Thymus (tissue), 11 donors: ENCODE data around the gene RABL6. TPM values are rescaled to one million over a fixed set of nuclear protein-coding genes. Genes with fewer than 3 reads are reported as not detected.

Source experiments
- DNase-seq, 9 donors: peaks; one replicate each; pipeline ENCODE4 v3.0.0-alpha.2; 2013; ENCODE audit warnings: low spot score in 9 of 9, low read depth in 6 of 9, missing footprints in 1 of 9
- H3K27ac ChIP-seq, 2 donors: one replicate each; pipeline ENCODE4 v1.5.1; 2013; ENCODE audit warnings: control low read depth in 1 of 2, low read depth in 1 of 2, low read length in 1 of 2, mild to moderate bottlenecking in 1 of 2, moderate library complexity in 1 of 2
- H3K27me3 ChIP-seq, 2 donors: one replicate each; pipeline ENCODE4 v1.5.1; 2013; ENCODE audit warnings: low read length in 1 of 2; ENCODE audit not compliant: control insufficient read depth in 2 of 2, insufficient read depth in 1 of 2
- H3K36me3 ChIP-seq, 2 donors: one replicate each; pipeline ENCODE4 v1.5.1; 2013; ENCODE audit warnings: low read length in 1 of 2, mild to moderate bottlenecking in 1 of 2, moderate library complexity in 1 of 2; ENCODE audit not compliant: control insufficient read depth in 2 of 2, insufficient read depth in 2 of 2
- H3K4me1 ChIP-seq, 2 donors: one replicate each; pipeline ENCODE4 v1.5.1; 2013; ENCODE audit warnings: low read length in 2 of 2; ENCODE audit not compliant: control insufficient read depth in 2 of 2, insufficient read depth in 2 of 2
- H3K4me3 ChIP-seq, 2 donors: one replicate each; pipeline ENCODE4 v1.5.1; 2013; ENCODE audit warnings: low read length in 2 of 2, control low read depth in 1 of 2, mild to moderate bottlenecking in 1 of 2
- H3K9me3 ChIP-seq, 2 donors: one replicate each; pipeline ENCODE4 v1.5.1; 2013; ENCODE audit warnings: low read length in 1 of 2, mild to moderate bottlenecking in 1 of 2; ENCODE audit not compliant: control insufficient read depth in 2 of 2, insufficient read depth in 1 of 2
- WGBS: extraction: QIAGEN DNeasy Blood & Tissue Kit; methylation state at CpG from one replicate; pipeline ENCODE4 v1.1.7; 2013; 5-methylcytosine and 5-hydroxymethylcytosine counted together
- polyA plus RNA-seq: library from polyadenylated mRNA; stranded (reverse); fragments of 200-250 nt; gene quantifications from one replicate; pipeline ENCODE4 v1.2.3, GENCODE V29; 2013
- total RNA-seq: library from RNA; stranded (reverse); fragments of 120-200 nt; gene quantifications from one replicate; pipeline ENCODE4 v1.2.4, GENCODE V29; 2013
- donor health status: healthy.

Gene RABL6
- total and polyA plus RNA-seq, 2 donors = 43.4 to 55.1 TPM

DNA sequence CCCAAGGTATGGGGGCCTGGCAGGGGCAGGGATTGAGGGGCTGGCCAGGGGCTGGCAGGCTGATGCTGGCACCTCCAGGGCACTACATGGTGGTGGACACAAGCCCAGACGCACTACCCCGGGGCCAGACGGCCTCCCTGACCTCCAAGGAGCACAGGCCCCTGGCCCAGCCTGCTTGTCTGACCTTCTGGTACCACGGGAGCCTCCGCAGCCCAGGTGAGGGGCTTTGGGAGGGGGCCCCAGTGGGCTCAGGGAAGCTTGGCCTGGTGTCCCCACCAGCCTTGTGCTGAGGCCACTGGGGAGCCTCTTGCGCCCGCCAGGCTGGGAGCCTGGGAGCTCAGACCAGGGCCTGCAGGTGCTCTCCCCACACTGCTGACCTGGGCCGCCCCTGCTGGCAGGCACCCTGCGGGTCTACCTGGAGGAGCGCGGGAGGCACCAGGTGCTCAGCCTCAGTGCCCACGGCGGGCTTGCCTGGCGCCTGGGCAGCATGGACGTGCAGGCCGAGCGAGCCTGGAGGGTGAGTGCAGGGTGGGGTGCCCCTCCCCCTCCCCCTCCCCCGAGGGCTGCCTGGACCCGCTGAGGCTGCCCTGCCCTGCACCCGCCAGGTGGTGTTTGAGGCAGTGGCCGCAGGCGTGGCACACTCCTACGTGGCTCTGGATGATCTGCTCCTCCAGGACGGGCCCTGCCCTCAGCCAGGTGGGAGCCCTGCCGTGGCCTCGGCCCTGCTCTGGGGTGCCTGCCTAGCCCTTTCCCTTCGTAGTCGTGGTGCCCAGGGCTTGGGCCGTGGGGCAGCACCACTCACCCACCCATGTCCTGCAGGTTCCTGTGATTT is 50.0 kb downstream of the RABL6 start:
- H3K36me3 ChIP-seq = peaks cover 21 to 27% of the 10 kb centered on the region in 2 donors
- WGBS = 95% methylated on average over 29 of the region's 29 CpGs
- no peak for DNase-seq
- no peak overlapping the region for H3K4me3 ChIP-seq
- H3K9me3 ChIP-seq = no peaks in the 10 kb centered on the region
- no peaks in the 10 kb centered on the region for H3K27me3 ChIP-seq
- H3K27ac ChIP-seq = no peak overlapping the region
- no peaks in the 10 kb centered on the region for H3K4me1 ChIP-seq

DNA sequence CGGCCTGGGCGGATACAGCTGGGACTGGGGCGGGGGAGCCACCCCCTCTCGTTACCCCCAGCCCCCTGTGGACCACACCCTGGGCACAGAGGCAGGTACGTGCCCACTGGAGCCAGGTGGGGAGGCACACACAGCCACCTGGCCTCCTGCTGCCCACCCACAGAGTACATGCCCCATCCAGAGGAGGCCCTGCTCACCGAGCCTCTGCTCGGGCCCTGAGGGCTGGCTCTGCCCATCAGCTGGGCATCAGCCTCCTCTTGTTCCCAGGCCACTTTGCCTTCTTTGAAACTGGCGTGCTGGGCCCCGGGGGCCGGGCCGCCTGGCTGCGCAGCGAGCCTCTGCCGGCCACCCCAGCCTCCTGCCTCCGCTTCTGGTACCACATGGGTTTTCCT is 50.7 kb downstream of the RABL6 start:
- H3K36me3 ChIP-seq = peaks cover 28 to 34% of the 10 kb centered on the region in 2 donors
- no peak overlapping the region for H3K4me3 ChIP-seq
- H3K27me3 ChIP-seq = no peaks in the 10 kb centered on the region
- H3K27ac ChIP-seq = no peak overlapping the region
- WGBS = 98% methylated on average over 15 of the region's 15 CpGs
- H3K9me3 ChIP-seq = no peaks in the 10 kb centered on the region
- no peak for DNase-seq
- H3K4me1 ChIP-seq = no peaks in the 10 kb centered on the region

DNA sequence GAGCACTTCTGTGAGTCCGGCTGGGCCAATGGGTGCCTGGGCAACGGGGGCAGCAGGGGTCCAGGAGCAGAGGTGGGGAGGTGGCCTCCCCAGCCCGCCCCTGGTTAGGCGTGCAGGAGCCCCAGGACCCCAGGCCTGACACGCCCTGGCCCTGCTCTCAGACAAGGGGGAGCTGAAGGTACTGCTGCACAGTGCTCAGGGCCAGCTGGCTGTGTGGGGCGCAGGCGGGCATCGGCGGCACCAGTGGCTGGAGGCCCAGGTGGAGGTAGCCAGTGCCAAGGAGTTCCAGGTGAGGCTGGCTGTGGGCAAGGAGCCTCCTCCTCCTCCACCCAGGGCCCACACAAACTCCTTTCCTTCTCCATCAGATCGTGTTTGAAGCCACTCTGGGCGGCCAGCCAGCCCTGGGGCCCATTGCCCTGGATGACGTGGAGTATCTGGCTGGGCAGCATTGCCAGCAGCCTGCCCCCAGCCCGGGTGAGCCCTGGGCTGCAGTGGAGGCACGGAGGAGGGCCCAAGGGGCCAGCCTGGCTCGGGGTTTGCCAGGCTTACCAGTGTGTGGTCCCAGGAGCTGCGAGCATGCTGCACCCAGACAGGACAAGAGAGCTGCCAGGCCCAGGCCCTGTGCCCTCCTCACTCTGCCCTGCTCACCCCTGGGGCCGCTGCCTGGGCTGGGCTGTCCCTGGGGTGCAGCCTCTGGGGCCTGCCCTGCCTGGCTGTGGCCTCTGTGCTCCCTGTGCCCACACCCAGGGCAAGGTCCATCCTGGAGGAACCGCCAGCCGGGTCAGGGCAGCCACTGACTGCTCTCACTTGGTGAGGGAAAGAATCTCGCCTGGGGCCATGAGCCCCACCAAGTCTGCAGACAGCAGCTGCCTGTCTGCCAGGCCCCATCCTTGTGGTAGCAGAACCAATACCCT is 51.4 kb downstream of the RABL6 start:
- Histone ChIP-seq H3K4me3 (no peak overlapping the region), H3K9me3 (no peaks in the 10 kb centered on the region), H3K27ac (no peak overlapping the region), H3K36me3 (peaks cover 34 to 38% of the 10 kb centered on the region in 2 donors), H3K4me1 (peaks cover 0 to under 1% of the 10 kb centered on the region in 2 donors), H3K27me3 (no peaks in the 10 kb centered on the region)
- 96% methylated on average over 20 of the region's 20 CpGs for WGBS
- no peak for DNase-seq

DNA sequence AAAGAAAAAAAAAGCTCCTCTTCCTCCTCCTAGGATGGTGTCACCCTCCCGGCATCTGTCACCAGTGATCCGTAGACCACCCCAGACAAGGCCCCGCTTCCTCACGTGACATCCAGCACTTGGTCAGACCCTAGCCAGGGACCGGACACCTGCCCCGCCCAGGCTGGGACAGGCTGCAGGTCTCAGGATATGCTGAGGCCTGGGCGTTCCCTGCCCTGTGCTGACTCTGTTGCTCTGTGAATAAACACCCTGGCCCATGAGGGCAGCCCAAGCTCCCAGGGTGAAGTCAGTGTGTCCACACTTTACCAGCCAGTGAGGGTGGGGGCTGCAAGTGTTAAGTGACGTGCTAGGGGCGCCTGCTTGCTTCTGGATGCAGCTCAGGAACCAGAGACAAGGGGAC is 52.8 kb downstream of the RABL6 start:
- no peaks in the 10 kb centered on the region for H3K9me3 ChIP-seq
- H3K36me3 ChIP-seq = peaks cover 37 to 38% of the 10 kb centered on the region in 2 donors
- H3K27me3 ChIP-seq = no peaks in the 10 kb centered on the region
- no peak overlapping the region for H3K27ac ChIP-seq
- H3K4me3 ChIP-seq = no peak overlapping the region
- H3K4me1 ChIP-seq = peaks cover 8 to 10% of the 10 kb centered on the region in 2 donors
- WGBS = 98% methylated on average over 9 of the region's 9 CpGs
- no peak for DNase-seq

DNA sequence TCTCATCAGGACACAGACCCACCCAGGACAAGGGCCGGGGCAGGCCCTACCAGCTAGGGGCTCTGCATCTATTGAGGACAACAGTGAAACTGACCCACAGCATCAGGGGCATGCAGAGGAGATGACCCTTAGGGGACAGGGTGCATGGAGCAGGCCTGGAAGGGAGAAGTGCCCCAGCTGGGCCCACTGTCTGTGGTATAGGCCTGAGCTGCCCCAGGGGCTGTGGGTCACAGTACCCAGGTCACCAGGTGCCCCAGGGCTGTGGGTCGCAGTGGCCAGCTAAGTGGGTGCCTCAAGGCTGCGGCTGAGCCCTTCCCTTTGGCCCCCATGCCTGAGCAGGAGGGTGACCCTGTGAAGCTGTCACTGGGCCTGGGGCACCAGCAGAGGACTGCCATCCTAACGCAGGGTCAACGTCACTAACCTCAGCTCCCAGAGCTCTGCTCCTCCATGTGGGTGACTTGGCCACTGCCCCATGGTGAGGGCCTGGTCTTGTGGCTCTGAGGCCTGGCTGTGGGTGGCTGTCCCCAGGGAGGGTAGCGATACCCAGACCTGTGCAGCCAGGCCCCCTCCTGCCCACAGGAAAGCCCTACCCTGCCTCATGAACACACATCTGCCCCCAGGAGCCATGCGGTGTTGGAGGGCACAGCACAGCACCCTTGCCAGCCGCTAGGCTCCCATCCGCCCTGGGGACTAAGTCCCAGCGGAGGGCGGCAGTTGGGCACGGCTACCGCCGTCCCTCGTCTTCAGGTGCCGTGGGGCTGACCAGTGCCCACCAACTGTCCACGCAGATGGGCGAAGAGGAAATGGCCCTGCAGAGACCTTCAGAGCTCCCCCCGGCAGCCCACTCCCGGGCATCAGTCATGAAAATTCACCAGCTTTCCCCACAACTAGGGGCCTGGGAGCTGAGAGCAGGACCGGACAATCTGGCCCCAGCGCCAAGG is 53.5 kb downstream of the RABL6 start:
- peaks cover 9 to 10% of the 10 kb centered on the region in 2 donors for H3K4me1 ChIP-seq
- no peak for DNase-seq

DNA sequence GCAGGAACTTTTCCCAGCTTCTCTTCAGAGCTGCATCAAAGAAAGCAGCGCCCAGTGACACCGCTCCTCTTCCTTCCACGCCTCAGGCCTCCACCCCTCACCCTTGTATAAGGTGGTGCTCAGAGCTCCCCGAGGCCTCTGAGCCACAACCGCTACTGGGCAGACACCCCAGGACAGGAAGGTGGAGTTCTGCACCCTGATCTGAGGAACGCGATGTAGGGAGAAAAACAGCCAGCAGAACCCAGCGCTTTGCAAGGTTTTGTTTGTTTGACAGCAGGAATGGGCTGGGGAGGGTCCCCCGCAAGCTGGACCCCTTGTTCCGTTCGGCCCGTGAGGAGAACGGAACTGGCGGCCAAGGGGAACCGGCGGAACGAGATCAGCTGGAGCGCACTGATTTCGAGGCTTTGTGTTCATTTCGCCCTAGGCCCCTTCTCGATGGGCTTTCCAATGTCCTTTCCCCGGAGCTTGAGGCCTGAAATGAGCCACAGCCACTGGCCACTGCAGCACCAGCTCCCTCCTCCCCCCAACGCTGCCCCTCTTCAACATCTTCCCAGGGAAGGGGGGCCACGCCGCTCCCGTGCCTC is 54.2 kb downstream of the RABL6 start:
- no peaks in the 10 kb centered on the region for H3K9me3 ChIP-seq

More for the DNA sequence above, 53.5 kb downstream of the RABL6 start:
- no peaks in the 10 kb centered on the region for H3K9me3 ChIP-seq
- WGBS = 98% methylated on average over 22 of the region's 22 CpGs
- H3K27ac ChIP-seq = no peak overlapping the region
- H3K4me3 ChIP-seq = no peak overlapping the region
- no peaks in the 10 kb centered on the region for H3K27me3 ChIP-seq
- H3K36me3 ChIP-seq = peaks cover 37 to 38% of the 10 kb centered on the region in 2 donors

DNA sequence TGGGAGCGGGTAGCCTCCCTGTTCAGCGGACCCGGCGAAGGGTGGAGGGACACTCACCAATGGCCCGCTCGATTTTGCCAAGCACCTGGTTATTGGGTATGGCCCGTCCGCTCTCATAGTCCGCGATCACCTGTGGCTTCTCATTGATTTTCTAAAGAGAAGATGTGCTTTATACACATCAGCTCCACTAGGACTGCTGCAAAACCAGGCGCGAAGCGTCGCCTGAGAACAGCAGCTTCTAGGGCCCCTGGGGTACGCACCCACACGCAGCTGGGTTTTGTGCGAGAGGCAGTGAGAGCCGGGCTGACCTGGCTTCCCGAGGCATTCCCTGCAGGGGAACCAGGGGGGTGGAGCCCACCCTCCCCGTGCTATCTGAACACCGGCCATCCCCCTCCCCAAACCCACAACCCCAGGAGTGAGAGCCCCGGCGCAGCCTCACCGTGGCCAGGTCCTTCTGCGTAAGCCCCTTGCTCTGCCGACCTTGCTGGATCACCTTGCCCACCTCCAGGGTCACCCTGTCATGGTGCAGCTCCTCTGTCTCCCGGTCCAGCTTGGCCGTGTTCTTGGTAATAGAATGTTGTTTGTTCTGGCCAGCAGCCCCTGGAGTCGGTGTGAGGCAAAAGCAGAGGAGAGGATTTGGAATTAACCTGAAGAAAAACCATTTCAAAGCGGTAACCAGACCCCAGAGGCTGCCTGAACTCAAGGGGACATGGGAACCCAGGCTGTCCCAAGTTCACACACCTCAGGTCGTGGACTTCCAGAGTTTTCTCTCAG is 55.3 kb downstream of the RABL6 start:
- no peak for DNase-seq
- Histone ChIP-seq H3K36me3 (peaks cover 37 to 38% of the 10 kb centered on the region in 2 donors), H3K4me1 (peaks cover 9 to 15% of the 10 kb centered on the region in 2 donors), H3K9me3 (no peaks in the 10 kb centered on the region), H3K27me3 (no peaks in the 10 kb centered on the region), H3K27ac (no peak overlapping the region), H3K4me3 (no peak overlapping the region)
- 97% methylated on average over 31 of the region's 31 CpGs for WGBS

More for the DNA sequence above, 54.2 kb downstream of the RABL6 start:
- peaks cover 9 to 13% of the 10 kb centered on the region in 2 donors for H3K4me1 ChIP-seq
- WGBS = 92% methylated on average over 26 of the region's 26 CpGs
- H3K36me3 ChIP-seq = peaks cover 37 to 38% of the 10 kb centered on the region in 2 donors
- H3K4me3 ChIP-seq = no peak overlapping the region
- DNase-seq = no peak
- no peaks in the 10 kb centered on the region for H3K27me3 ChIP-seq
- no peak overlapping the region for H3K27ac ChIP-seq
